Measurements from ENCODE around the gene PNMA8B. TPM values are rescaled to one million over a fixed set of nuclear protein-coding genes. Genes with fewer than 3 reads are reported as not detected.
A peak's percentile ranks its signal among the peaks of the same experiment; 100 is the strongest.

The PNMA8B gene
- total RNA-seq, 1 donor from 2014 or later: 3.7 TPM

GRCh38 chr19:46463516-46463915, 32.2 kb downstream of the PNMA8B start:
- Histone ChIP-seq H3K27ac (ENCODE audit: low read depth, low read length) (no peak overlapping the region), H3K36me3 (ENCODE audit: control insufficient read depth in 3 of 3, insufficient read depth in 3 of 3, low read length in 3 of 3) (no peaks in the 10 kb centered on the region), H3K9me3 (ENCODE audit: control insufficient read depth in 3 of 3, low read length in 3 of 3) (no peaks in the 10 kb centered on the region), H3K4me1 (ENCODE audit: control insufficient read depth in 3 of 3, insufficient read depth in 3 of 3, low read length in 3 of 3) (no peaks in the 10 kb centered on the region), H3K4me3 (ENCODE audit: low read length in 3 of 3) (no peak overlapping the region), H3K27me3 (ENCODE audit: control insufficient read depth in 3 of 3, insufficient read depth in 3 of 3, low read length in 3 of 3) (no peaks in the 10 kb centered on the region), H3K9ac (ENCODE audit: low read depth in 1 of 3, low read length in 3 of 3) (no peak overlapping the region)

DNA sequence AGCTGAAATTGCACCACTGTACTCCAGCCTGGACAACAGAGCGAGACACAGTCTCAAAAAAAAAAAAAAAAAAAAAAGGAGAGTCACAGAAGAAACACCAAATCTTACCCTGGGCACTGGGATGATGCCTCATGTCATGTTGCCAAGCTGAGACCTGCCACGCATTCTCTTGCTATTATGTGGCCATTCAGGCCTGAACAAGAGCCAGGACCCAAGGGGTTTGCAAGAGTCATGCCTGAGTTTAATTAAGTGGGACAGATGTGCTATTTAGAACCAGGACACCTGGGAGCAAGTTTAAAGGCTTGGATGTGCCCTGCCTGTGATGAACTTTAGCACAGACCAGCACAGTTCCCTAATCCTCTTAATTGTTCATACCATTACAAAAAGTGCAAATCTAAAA, 34.1 kb downstream of the PNMA8B start:
- Histone ChIP-seq H3K9ac (ENCODE audit: low read depth in 1 of 3, low read length in 3 of 3) (no peak overlapping the region), H3K36me3 (ENCODE audit: control insufficient read depth in 3 of 3, insufficient read depth in 3 of 3, low read length in 3 of 3) (no peaks in the 10 kb centered on the region), H3K4me1 (ENCODE audit: control insufficient read depth in 3 of 3, insufficient read depth in 3 of 3, low read length in 3 of 3) (no peaks in the 10 kb centered on the region), H3K9me3 (ENCODE audit: control insufficient read depth in 3 of 3, low read length in 3 of 3) (no peaks in the 10 kb centered on the region), H3K4me3 (ENCODE audit: low read length in 3 of 3) (no peak overlapping the region), H3K27ac (ENCODE audit: low read depth, low read length) (no peak overlapping the region), H3K27me3 (ENCODE audit: control insufficient read depth in 3 of 3, insufficient read depth in 3 of 3, low read length in 3 of 3) (no peaks in the 10 kb centered on the region)

GRCh38 chr19:46460981-46461380, 34.7 kb downstream of the PNMA8B start:
- no peak overlapping the region for H3K27ac ChIP-seq (ENCODE audit: low read depth, low read length)
- H3K36me3 ChIP-seq (ENCODE audit: control insufficient read depth in 3 of 3, insufficient read depth in 3 of 3, low read length in 3 of 3): no peaks in the 10 kb centered on the region
- no peaks in the 10 kb centered on the region for H3K4me1 ChIP-seq (ENCODE audit: control insufficient read depth in 3 of 3, insufficient read depth in 3 of 3, low read length in 3 of 3)
- H3K27me3 ChIP-seq (ENCODE audit: control insufficient read depth in 3 of 3, insufficient read depth in 3 of 3, low read length in 3 of 3): no peaks in the 10 kb centered on the region
- no peak overlapping the region for H3K9ac ChIP-seq (ENCODE audit: low read depth in 1 of 3, low read length in 3 of 3)
- no peaks in the 10 kb centered on the region for H3K9me3 ChIP-seq (ENCODE audit: control insufficient read depth in 3 of 3, low read length in 3 of 3)
- H3K4me3 ChIP-seq (ENCODE audit: low read length in 3 of 3): no peak overlapping the region

DNA sequence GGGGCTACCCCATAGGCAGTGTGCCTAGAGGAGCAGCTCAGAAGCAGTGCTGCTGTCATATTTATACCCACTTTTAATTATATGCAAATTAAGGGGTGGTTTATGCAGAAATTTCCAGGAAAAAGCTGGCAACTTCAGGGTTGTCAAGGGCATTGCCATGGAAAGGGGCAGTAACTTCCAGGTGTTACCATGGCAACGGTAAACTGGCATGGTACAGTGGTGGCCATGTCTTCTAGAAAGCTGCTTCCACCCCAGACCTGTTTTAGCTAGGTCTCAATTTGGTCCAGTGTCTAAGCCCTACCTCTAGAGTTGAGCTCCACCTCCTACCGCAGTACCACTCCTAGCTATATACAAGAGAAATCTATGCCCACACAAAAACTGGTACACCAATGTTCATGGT, 35.6 kb downstream of the PNMA8B start:
- Histone ChIP-seq H3K27me3 (ENCODE audit: control insufficient read depth in 3 of 3, insufficient read depth in 3 of 3, low read length in 3 of 3) (no peaks in the 10 kb centered on the region), H3K4me3 (ENCODE audit: low read length in 3 of 3) (no peak overlapping the region), H3K36me3 (ENCODE audit: control insufficient read depth in 3 of 3, insufficient read depth in 3 of 3, low read length in 3 of 3) (no peaks in the 10 kb centered on the region), H3K9me3 (ENCODE audit: control insufficient read depth in 3 of 3, low read length in 3 of 3) (no peaks in the 10 kb centered on the region), H3K27ac (ENCODE audit: low read depth, low read length) (no peak overlapping the region), H3K4me1 (ENCODE audit: control insufficient read depth in 3 of 3, insufficient read depth in 3 of 3, low read length in 3 of 3) (no peaks in the 10 kb centered on the region), H3K9ac (ENCODE audit: low read depth in 1 of 3, low read length in 3 of 3) (no peak overlapping the region)

DNA sequence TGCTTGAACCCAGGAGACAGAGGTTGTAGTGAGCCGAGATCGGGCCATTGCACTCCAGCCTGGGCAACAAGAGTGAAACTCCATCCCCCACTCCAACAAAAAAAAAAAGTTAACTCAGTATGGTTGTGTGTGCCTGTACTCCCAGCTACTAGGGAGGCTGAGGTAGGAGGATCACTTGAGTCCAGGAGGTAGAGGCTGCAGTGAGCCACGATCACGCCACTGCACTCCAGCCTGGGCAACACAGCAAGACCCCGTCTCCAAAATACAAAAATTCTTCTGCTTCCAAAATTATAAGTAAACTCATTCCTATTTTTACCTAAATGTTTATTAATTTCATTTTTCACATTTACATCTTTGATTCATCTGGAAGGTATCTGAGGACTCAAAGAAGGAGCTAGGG, 38.7 kb downstream of the PNMA8B start:
- Histone ChIP-seq H3K9me3 (ENCODE audit: control insufficient read depth in 3 of 3, low read length in 3 of 3) (no peaks in the 10 kb centered on the region), H3K4me1 (ENCODE audit: control insufficient read depth in 3 of 3, insufficient read depth in 3 of 3, low read length in 3 of 3) (no peaks in the 10 kb centered on the region), H3K27ac (ENCODE audit: low read depth, low read length) (no peak overlapping the region), H3K27me3 (ENCODE audit: control insufficient read depth in 3 of 3, insufficient read depth in 3 of 3, low read length in 3 of 3) (no peaks in the 10 kb centered on the region), H3K9ac (ENCODE audit: low read depth in 1 of 3, low read length in 3 of 3) (no peak overlapping the region), H3K4me3 (ENCODE audit: low read length in 3 of 3) (no peak overlapping the region), H3K36me3 (ENCODE audit: control insufficient read depth in 3 of 3, insufficient read depth in 3 of 3, low read length in 3 of 3) (no peaks in the 10 kb centered on the region)

GRCh38 chr19:46454244-46454643, 41.4 kb downstream of the PNMA8B start:
- Histone ChIP-seq H3K4me1 (ENCODE audit: control insufficient read depth in 3 of 3, insufficient read depth in 3 of 3, low read length in 3 of 3) (peaks cover 0 to 4% (median 0%) of the 10 kb centered on the region in 3 donors), H3K9me3 (ENCODE audit: control insufficient read depth in 3 of 3, low read length in 3 of 3) (no peaks in the 10 kb centered on the region), H3K36me3 (ENCODE audit: control insufficient read depth in 3 of 3, insufficient read depth in 3 of 3, low read length in 3 of 3) (no peaks in the 10 kb centered on the region), H3K9ac (ENCODE audit: low read depth in 1 of 3, low read length in 3 of 3) (no peak overlapping the region), H3K4me3 (ENCODE audit: low read length in 3 of 3) (no peak overlapping the region), H3K27ac (ENCODE audit: low read depth, low read length) (no peak overlapping the region), H3K27me3 (ENCODE audit: control insufficient read depth in 3 of 3, insufficient read depth in 3 of 3, low read length in 3 of 3) (no peaks in the 10 kb centered on the region)

GRCh38 chr19:46453661-46454060, 42.0 kb downstream of the PNMA8B start:
- no peaks in the 10 kb centered on the region for H3K27me3 ChIP-seq (ENCODE audit: control insufficient read depth in 3 of 3, insufficient read depth in 3 of 3, low read length in 3 of 3)
- no peak overlapping the region for H3K27ac ChIP-seq (ENCODE audit: low read depth, low read length)
- H3K36me3 ChIP-seq (ENCODE audit: control insufficient read depth in 3 of 3, insufficient read depth in 3 of 3, low read length in 3 of 3): no peaks in the 10 kb centered on the region
- no peaks in the 10 kb centered on the region for H3K9me3 ChIP-seq (ENCODE audit: control insufficient read depth in 3 of 3, low read length in 3 of 3)
- peaks cover 0 to 4% (median 0%) of the 10 kb centered on the region in 3 donors for H3K4me1 ChIP-seq (ENCODE audit: control insufficient read depth in 3 of 3, insufficient read depth in 3 of 3, low read length in 3 of 3)
- H3K4me3 ChIP-seq (ENCODE audit: low read length in 3 of 3): no peak overlapping the region
- H3K9ac ChIP-seq (ENCODE audit: low read depth in 1 of 3, low read length in 3 of 3): no peak overlapping the region

DNA sequence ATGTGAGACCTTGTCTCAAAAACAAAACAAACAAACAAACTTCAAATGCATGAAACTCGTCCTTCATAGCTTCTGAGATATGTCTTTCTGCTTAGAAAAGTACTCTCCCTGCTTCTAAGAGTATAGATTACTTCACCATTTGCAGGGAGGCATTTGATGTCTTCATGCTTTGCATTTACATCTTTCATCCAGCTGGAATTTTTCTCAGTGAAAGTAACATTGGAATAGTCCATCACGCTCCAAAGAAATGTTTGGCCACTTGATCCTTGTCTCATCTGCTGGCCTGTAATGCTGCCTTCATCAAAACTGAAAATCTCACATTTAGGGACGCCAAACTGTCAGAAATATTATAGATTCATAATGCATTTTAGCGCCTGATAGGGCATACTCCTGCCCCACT, 43.5 kb downstream of the PNMA8B start:
- no peaks in the 10 kb centered on the region for H3K27me3 ChIP-seq (ENCODE audit: control insufficient read depth in 3 of 3, insufficient read depth in 3 of 3, low read length in 3 of 3)
- H3K4me3 ChIP-seq (ENCODE audit: low read length in 3 of 3): no peak overlapping the region
- no peak overlapping the region for H3K9ac ChIP-seq (ENCODE audit: low read depth in 1 of 3, low read length in 3 of 3)
- H3K36me3 ChIP-seq (ENCODE audit: control insufficient read depth in 3 of 3, insufficient read depth in 3 of 3, low read length in 3 of 3): no peaks in the 10 kb centered on the region
- H3K4me1 ChIP-seq (ENCODE audit: control insufficient read depth in 3 of 3, insufficient read depth in 3 of 3, low read length in 3 of 3): peaks cover 0 to 4% (median 0%) of the 10 kb centered on the region in 3 donors
- H3K27ac ChIP-seq (ENCODE audit: low read depth, low read length): peak overlapping the region; percentile 54
- no peaks in the 10 kb centered on the region for H3K9me3 ChIP-seq (ENCODE audit: control insufficient read depth in 3 of 3, low read length in 3 of 3)

GRCh38 chr19:46451352-46451751, 44.3 kb downstream of the PNMA8B start:
- Histone ChIP-seq H3K4me3 (ENCODE audit: low read length in 3 of 3) (no peak overlapping the region), H3K27me3 (ENCODE audit: control insufficient read depth in 3 of 3, insufficient read depth in 3 of 3, low read length in 3 of 3) (no peaks in the 10 kb centered on the region), H3K4me1 (ENCODE audit: control insufficient read depth in 3 of 3, insufficient read depth in 3 of 3, low read length in 3 of 3) (peaks cover 0 to 4% (median 0%) of the 10 kb centered on the region in 3 donors), H3K27ac (ENCODE audit: low read depth, low read length) (peak overlapping the region; percentile 54), H3K36me3 (ENCODE audit: control insufficient read depth in 3 of 3, insufficient read depth in 3 of 3, low read length in 3 of 3) (no peaks in the 10 kb centered on the region), H3K9ac (ENCODE audit: low read depth in 1 of 3, low read length in 3 of 3) (peak overlapping the region in 1 of 3 donors; percentile 47), H3K9me3 (ENCODE audit: control insufficient read depth in 3 of 3, low read length in 3 of 3) (no peaks in the 10 kb centered on the region)

DNA sequence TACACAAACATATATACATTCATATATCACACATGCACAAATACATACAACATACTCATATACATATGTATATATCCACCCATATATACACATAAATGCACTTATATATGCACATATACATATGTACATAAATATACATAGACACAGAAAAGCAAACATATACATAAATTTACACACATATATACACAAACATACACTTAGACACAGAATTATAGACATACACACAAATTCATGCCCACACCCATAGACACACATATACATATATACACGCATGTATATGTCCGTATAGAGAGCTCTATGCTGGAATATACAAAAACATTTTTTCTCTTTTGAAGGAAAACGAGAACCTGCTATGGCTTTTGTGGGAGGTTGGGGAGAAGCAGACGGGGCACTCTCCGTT, 44.9 kb downstream of the PNMA8B start:
- Histone ChIP-seq H3K9me3 (ENCODE audit: control insufficient read depth in 3 of 3, low read length in 3 of 3) (no peaks in the 10 kb centered on the region), H3K9ac (ENCODE audit: low read depth in 1 of 3, low read length in 3 of 3) (no peak overlapping the region), H3K27ac (ENCODE audit: low read depth, low read length) (peak overlapping the region; percentile 54), H3K4me1 (ENCODE audit: control insufficient read depth in 3 of 3, insufficient read depth in 3 of 3, low read length in 3 of 3) (peaks cover 0 to 4% (median 0%) of the 10 kb centered on the region in 3 donors), H3K27me3 (ENCODE audit: control insufficient read depth in 3 of 3, insufficient read depth in 3 of 3, low read length in 3 of 3) (no peaks in the 10 kb centered on the region), H3K4me3 (ENCODE audit: low read length in 3 of 3) (no peak overlapping the region), H3K36me3 (ENCODE audit: control insufficient read depth in 3 of 3, insufficient read depth in 3 of 3, low read length in 3 of 3) (no peaks in the 10 kb centered on the region)

DNA sequence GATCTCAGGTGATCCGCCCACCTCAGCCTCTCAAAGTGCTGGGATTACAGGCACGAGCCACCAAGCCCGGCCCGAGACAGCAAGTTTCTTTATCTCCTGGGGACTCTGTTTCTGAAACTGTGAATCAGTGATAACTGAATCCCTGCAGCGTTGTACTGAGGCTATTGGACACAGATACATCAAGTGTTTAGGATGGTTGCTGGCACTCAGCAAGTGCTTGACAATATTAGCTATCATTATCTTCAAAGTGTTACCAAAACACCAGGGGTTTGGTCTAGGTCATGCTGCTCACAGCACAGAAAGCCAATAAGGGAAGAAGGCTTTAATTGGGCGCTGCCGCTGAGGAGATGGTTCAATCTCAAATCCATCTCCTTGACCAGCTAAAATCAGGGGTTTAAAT, 46.4 kb downstream of the PNMA8B start:
- Histone ChIP-seq H3K9me3 (ENCODE audit: control insufficient read depth in 3 of 3, low read length in 3 of 3) (no peaks in the 10 kb centered on the region), H3K27ac (ENCODE audit: low read depth, low read length) (no peak overlapping the region), H3K36me3 (ENCODE audit: control insufficient read depth in 3 of 3, insufficient read depth in 3 of 3, low read length in 3 of 3) (no peaks in the 10 kb centered on the region), H3K4me1 (ENCODE audit: control insufficient read depth in 3 of 3, insufficient read depth in 3 of 3, low read length in 3 of 3) (peaks cover 0 to 4% (median 0%) of the 10 kb centered on the region in 3 donors), H3K4me3 (ENCODE audit: low read length in 3 of 3) (no peak overlapping the region), H3K9ac (ENCODE audit: low read depth in 1 of 3, low read length in 3 of 3) (no peak overlapping the region), H3K27me3 (ENCODE audit: control insufficient read depth in 3 of 3, insufficient read depth in 3 of 3, low read length in 3 of 3) (no peaks in the 10 kb centered on the region)
